WTC11 (cell line): ENCODE data around the gene HAPSTR1.

ENCODE experiments used
- ESRRA ChIP-seq: sonication (generic); formaldehyde crosslinking; IDR thresholded peaks from 2 replicates; pipeline ENCODE4 v1.8.1; 2022; ENCODE audit warnings: mild to moderate bottlenecking, missing genetic modification reagents, borderline replicate concordance
- ZBTB21 ChIP-seq: sonication (generic); formaldehyde crosslinking; IDR thresholded peaks from 2 replicates; pipeline ENCODE4 v1.8.1; 2023; ENCODE audit warnings: mild to moderate bottlenecking, missing genetic modification reagents, borderline replicate concordance
- TF ChIP-seq, protein P1 (sequence below): sonication (generic); formaldehyde crosslinking; IDR thresholded peaks from 2 replicates; pipeline ENCODE4 v1.8.1; 2023; ENCODE audit warnings: mild to moderate bottlenecking, missing genetic modification reagents, borderline replicate concordance
- TF ChIP-seq, protein P2 (sequence below): sonication (generic); formaldehyde crosslinking; IDR thresholded peaks from 2 replicates; pipeline ENCODE4 v1.8.1; 2022; ENCODE audit warnings: low read depth, mild to moderate bottlenecking, moderate library complexity, missing genetic modification reagents, borderline replicate concordance
- TF ChIP-seq, protein P3 (sequence below): sonication (generic); formaldehyde crosslinking; IDR thresholded peaks from 2 replicates; pipeline ENCODE4 v1.8.0; 2022; ENCODE audit warnings: mild to moderate bottlenecking, missing genetic modification reagents
- TF ChIP-seq, protein P4 (sequence below): fragments of 200-600 bp; IDR thresholded peaks from 2 replicates; pipeline ENCODE4 v1.8.0; 2022; ENCODE audit warnings: antibody characterized with exemption
- TF ChIP-seq, protein P5 (sequence below): sonication (generic); formaldehyde crosslinking; IDR thresholded peaks from 2 replicates; pipeline ENCODE4 v1.8.0; 2022; ENCODE audit warnings: mild to moderate bottlenecking, missing genetic modification reagents

DNA sequence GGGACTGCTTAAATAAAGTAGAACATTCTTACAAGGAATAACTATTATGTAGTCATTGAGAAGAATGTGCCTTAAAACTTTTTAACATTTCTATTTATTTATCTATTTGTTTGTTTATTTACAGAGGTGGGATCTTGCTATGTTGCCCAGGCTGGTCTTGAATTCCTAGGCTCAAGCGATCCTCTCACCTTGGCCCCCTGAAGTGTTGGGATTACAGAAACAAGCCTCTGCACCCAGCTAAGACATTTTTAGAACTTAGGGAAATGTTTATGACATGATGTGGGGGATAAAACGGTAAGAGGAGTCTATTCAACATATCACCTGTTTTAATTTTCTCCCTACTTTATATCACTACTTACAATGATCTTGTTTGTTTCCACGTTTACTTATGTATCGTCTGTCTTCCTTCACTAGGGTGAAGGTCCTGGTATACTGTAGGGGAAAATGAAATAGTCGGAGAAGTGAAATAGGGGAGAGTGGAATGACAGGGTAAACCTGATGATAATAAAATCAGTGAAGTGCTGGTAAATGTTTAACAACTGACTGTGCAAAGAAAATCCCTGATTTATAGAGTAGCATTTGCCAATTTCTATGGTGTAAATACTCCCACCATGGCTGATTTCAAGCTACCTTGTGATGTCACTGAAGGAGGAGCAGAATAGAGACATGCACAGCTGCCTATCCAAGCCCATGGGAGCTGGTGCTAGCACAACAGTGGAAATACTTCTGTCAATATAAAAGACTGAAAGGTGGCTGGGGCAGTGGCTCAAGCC is 16.0 kb upstream of the HAPSTR1 start:
- TF ChIP-seq, protein P1, sequence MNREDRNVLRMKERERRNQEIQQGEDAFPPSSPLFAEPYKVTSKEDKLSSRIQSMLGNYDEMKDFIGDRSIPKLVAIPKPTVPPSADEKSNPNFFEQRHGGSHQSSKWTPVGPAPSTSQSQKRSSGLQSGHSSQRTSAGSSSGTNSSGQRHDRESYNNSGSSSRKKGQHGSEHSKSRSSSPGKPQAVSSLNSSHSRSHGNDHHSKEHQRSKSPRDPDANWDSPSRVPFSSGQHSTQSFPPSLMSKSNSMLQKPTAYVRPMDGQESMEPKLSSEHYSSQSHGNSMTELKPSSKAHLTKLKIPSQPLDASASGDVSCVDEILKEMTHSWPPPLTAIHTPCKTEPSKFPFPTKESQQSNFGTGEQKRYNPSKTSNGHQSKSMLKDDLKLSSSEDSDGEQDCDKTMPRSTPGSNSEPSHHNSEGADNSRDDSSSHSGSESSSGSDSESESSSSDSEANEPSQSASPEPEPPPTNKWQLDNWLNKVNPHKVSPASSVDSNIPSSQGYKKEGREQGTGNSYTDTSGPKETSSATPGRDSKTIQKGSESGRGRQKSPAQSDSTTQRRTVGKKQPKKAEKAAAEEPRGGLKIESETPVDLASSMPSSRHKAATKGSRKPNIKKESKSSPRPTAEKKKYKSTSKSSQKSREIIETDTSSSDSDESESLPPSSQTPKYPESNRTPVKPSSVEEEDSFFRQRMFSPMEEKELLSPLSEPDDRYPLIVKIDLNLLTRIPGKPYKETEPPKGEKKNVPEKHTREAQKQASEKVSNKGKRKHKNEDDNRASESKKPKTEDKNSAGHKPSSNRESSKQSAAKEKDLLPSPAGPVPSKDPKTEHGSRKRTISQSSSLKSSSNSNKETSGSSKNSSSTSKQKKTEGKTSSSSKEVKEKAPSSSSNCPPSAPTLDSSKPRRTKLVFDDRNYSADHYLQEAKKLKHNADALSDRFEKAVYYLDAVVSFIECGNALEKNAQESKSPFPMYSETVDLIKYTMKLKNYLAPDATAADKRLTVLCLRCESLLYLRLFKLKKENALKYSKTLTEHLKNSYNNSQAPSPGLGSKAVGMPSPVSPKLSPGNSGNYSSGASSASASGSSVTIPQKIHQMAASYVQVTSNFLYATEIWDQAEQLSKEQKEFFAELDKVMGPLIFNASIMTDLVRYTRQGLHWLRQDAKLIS, result no peak
- TF ChIP-seq, protein P2, sequence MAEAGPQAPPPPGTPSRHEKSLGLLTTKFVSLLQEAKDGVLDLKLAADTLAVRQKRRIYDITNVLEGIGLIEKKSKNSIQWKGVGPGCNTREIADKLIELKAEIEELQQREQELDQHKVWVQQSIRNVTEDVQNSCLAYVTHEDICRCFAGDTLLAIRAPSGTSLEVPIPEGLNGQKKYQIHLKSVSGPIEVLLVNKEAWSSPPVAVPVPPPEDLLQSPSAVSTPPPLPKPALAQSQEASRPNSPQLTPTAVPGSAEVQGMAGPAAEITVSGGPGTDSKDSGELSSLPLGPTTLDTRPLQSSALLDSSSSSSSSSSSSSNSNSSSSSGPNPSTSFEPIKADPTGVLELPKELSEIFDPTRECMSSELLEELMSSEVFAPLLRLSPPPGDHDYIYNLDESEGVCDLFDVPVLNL (CRISPR knock-in tag), result no peak
- TF ChIP-seq, protein P3, sequence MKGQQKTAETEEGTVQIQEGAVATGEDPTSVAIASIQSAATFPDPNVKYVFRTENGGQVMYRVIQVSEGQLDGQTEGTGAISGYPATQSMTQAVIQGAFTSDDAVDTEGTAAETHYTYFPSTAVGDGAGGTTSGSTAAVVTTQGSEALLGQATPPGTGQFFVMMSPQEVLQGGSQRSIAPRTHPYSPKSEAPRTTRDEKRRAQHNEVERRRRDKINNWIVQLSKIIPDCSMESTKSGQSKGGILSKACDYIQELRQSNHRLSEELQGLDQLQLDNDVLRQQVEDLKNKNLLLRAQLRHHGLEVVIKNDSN (CRISPR knock-in tag), result no peak
- TF ChIP-seq, protein P4, sequence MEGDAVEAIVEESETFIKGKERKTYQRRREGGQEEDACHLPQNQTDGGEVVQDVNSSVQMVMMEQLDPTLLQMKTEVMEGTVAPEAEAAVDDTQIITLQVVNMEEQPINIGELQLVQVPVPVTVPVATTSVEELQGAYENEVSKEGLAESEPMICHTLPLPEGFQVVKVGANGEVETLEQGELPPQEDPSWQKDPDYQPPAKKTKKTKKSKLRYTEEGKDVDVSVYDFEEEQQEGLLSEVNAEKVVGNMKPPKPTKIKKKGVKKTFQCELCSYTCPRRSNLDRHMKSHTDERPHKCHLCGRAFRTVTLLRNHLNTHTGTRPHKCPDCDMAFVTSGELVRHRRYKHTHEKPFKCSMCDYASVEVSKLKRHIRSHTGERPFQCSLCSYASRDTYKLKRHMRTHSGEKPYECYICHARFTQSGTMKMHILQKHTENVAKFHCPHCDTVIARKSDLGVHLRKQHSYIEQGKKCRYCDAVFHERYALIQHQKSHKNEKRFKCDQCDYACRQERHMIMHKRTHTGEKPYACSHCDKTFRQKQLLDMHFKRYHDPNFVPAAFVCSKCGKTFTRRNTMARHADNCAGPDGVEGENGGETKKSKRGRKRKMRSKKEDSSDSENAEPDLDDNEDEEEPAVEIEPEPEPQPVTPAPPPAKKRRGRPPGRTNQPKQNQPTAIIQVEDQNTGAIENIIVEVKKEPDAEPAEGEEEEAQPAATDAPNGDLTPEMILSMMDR, result no peak
- TF ChIP-seq ESRRA (CRISPR knock-in tag), result no peak
- TF ChIP-seq, protein P5, sequence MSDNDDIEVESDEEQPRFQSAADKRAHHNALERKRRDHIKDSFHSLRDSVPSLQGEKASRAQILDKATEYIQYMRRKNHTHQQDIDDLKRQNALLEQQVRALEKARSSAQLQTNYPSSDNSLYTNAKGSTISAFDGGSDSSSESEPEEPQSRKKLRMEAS (CRISPR knock-in tag), result no peak
- no peak for TF ChIP-seq ZBTB21
